Fibroblast of skin of left biceps (primary cell): ENCODE results near the gene BARHL1.
A peak's percentile ranks its signal among the peaks of the same experiment; 100 is the strongest.

Experiments used
- DNase-seq, 2 experiments: peaks; one replicate each; pipeline ENCODE4 v3.0.0-alpha.2; 2013; ENCODE audit warnings: low read depth in 2 of 2

Gene BARHL1

GRCh38 chr9:132610661-132611060 is 28.3 kb downstream of the BARHL1 start:
- no peak for DNase-seq

GRCh38 chr9:132614324-132614723 is 31.9 kb downstream of the BARHL1 start:
- DNase-seq, result no peak

- no peak for DNase-seq
Observed at GRCh38 chr9:132615774-132616173, 33.4 kb downstream of the BARHL1 start.

GRCh38 chr9:132616725-132617124 is 34.3 kb downstream of the BARHL1 start:
- DNase-seq, result no peak

- DNase-seq, result no peak
Observed at GRCh38 chr9:132622159-132622558, 39.8 kb downstream of the BARHL1 start.

GRCh38 chr9:132626285-132626684 is 43.9 kb downstream of the BARHL1 start:
- no peak for DNase-seq

GRCh38 chr9:132627106-132627505 is 44.7 kb downstream of the BARHL1 start:
- DNase-seq, result no peak

GRCh38 chr9:132627594-132627993 is 45.2 kb downstream of the BARHL1 start:
- DNase-seq, result no peak

- DNase-seq, result no peak
Observed at GRCh38 chr9:132628746-132629145, 46.3 kb downstream of the BARHL1 start.

GRCh38 chr9:132630116-132630515 is 47.7 kb downstream of the BARHL1 start:
- no peak for DNase-seq

- DNase-seq, result no peak
Observed at GRCh38 chr9:132630811-132631210, 48.4 kb downstream of the BARHL1 start.

GRCh38 chr9:132631280-132631679 is 48.9 kb downstream of the BARHL1 start:
- peak in 1 of 2 experiments; percentile 9 for DNase-seq

- no peak for DNase-seq
Observed at GRCh38 chr9:132631685-132632084, 49.3 kb downstream of the BARHL1 start.

- DNase-seq, result no peak
Observed at GRCh38 chr9:132632413-132633129, 50.2 kb downstream of the BARHL1 start.

- no peak for DNase-seq
Observed at GRCh38 chr9:132634327-132634726, 51.9 kb downstream of the BARHL1 start.

GRCh38 chr9:132637351-132637750 is 54.9 kb downstream of the BARHL1 start:
- no peak for DNase-seq

GRCh38 chr9:132637801-132638200 is 55.4 kb downstream of the BARHL1 start:
- no peak for DNase-seq

GRCh38 chr9:132638240-132638639 is 55.8 kb downstream of the BARHL1 start:
- peak in 1 of 2 experiments; percentile 13 for DNase-seq

GRCh38 chr9:132639322-132639721 is 56.9 kb downstream of the BARHL1 start:
- DNase-seq, result no peak
